HUES48 (cell line): ENCODE measurements around the gene GRAPL.
"Not testable (repeated sequence)": the region's sequence is repeated elsewhere in the genome, so short reads cannot be mapped to it uniquely, and the experiment has no call there.

Source experiments
- H3K27ac ChIP-seq: one replicate; pipeline ENCODE4 v1.7.0; 2013; ENCODE audit warnings: low read depth, low read length, inconsistent platforms
- H3K27me3 ChIP-seq: 2 replicates; pipeline ENCODE4 v1.6.1; 2013; ENCODE audit warnings: mild to moderate bottlenecking, low read length; ENCODE audit not compliant: control insufficient read depth, insufficient read depth
- H3K36me3 ChIP-seq: 2 replicates; pipeline ENCODE4 v1.6.1; 2013; ENCODE audit warnings: low read length; ENCODE audit not compliant: control insufficient read depth, insufficient read depth
- H3K4me1 ChIP-seq: 2 replicates; pipeline ENCODE4 v1.6.1; 2013; ENCODE audit warnings: mild to moderate bottlenecking, low read length; ENCODE audit not compliant: control insufficient read depth, insufficient read depth
- H3K4me3 ChIP-seq: 2 replicates; pipeline ENCODE4 v1.5.1; 2013; ENCODE audit warnings: mild to moderate bottlenecking, low read depth, low read length
- H3K9ac ChIP-seq: 2 replicates; pipeline ENCODE4 v1.6.1; 2013; ENCODE audit warnings: mild to moderate bottlenecking, low read depth, low read length, moderate library complexity
- H3K9me3 ChIP-seq: 2 replicates; pipeline ENCODE4 v1.6.1; 2013; ENCODE audit warnings: low read length; ENCODE audit not compliant: control insufficient read depth, insufficient read depth

GRAPL gene

DNA sequence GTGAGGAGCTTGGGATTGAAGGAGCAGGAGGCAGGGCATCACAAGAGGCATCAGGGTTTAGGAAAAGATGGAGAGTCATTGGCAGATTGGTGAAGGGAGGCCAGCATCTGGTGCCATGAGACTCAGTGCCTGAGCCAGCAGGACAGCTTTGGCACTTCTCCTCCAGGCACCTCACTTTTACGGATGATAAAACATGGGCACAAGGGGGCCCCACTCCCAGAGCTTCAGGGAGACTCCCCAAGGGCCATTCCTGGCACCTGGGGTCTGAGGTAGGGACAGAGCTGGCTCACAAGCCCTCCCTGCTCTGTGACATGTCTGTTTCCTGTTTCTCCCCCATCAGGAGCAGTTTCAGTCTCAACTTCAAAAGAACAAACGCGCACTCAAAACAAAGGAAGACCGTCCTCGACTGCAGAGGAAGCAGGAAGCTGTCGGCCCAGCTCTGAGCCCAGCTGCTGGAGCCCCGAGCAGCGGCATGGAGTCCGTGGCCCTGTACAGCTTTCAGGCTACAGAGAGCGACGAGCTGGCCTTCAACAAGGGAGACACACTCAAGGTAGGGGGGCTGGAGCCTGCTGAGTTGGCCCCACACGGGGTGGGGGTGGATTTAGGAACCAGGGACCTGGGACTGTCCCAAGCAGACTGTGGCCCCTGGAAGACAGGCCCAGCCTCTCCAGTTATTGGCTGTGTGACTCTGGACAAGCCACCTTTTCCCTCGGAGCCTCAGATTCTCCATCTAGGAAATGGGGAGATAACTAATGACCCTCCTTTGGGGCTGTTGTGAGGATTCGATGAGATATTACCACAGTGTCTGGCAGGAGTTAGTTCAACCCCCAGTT is at the start of gene GRAPL:
GRAPL (plus strand) TSS at position 442 of the 833 bp plus-strand sequence; CDS start at position 473, 31 bp downstream.
- H3K4me3 ChIP-seq, H3K4me1 ChIP-seq, H3K36me3 ChIP-seq, H3K9ac ChIP-seq, H3K27ac ChIP-seq, H3K27me3 ChIP-seq, H3K9me3 ChIP-seq: not testable (repeated sequence)

DNA sequence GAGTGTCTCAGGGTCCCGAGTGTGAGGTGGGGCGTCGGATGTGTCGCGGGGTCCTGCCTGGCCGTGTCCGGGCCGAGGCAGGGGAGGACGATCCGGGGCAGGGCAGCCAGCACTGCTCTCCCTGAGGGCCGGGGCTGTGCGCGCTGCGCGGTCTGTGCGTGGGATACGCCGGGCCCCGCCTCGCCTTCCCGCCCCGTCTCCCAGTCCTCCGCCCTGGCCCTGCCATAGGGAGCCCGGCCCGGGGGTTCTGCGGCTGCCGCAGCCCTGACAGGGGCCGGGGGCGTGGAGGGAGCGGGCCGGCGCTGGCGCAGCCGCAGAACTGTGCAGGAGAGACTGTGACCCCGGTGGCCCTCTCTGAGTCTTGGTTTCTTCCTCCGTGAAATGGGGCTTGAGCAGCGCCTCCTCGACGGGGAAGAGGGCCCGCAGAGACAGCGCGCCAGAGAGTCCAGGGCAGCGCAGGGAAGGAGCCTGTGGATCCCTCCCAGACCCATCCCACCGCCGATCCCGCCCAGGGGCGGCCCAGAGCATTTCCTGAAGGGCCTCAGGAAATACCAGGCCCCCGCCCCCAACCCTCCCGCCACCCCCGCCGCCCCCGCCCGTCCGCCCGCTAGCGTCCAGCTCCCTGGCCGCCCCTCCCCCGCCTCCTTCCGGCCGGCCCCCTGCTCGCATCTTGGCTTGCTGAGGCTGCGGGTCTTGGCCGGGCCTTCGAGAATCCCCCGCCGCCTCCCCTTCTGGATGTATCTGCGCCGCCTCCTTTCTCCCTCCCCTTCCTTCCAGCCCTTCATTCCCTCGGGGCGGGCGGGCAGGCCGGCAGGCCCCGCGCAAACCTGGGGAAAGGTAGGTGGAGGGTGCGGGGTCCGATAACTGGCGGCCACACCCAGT is 38.3 kb upstream of the GRAPL start:
- H3K4me3 ChIP-seq, H3K4me1 ChIP-seq, H3K9ac ChIP-seq, H3K27ac ChIP-seq, H3K36me3 ChIP-seq, H3K9me3 ChIP-seq, H3K27me3 ChIP-seq: not testable (repeated sequence)

DNA sequence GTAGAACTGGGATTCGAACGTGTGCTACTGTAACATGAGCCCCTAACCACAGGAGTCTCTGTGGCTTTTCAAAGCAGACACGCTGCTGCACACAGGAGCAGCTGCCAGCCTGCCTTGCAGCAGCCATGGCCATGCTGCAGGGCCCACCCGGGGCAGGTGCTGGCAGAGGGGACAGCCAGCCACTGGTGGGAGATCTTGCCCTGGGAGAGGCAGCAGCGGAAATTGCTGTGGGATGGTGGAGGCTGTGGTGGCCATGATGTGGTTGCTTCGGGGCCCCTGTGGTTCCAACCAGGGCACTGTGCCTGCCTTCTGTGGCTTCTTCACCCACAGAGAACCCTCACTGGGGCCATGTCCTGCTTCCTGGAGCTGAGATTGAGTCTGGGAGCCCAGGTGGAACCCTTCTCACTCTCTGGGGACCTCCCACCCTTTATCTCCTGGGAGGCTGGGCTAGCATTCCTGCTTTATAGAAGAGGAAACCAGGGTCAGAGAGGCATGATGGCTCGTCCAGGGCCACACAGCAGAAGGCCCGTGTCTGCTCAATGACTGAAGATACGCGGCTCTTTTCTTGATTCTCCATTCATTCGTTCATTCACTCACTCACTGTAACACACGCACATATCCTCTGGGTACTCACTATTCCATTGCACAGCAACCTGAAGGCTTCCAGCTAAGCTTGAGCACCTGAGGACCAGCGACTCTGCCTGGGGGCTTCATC is 37.2 kb upstream of the GRAPL start:
- not testable (repeated sequence) for H3K4me1 ChIP-seq, H3K27ac ChIP-seq, H3K9ac ChIP-seq, H3K9me3 ChIP-seq, H3K27me3 ChIP-seq, H3K4me3 ChIP-seq, H3K36me3 ChIP-seq

DNA sequence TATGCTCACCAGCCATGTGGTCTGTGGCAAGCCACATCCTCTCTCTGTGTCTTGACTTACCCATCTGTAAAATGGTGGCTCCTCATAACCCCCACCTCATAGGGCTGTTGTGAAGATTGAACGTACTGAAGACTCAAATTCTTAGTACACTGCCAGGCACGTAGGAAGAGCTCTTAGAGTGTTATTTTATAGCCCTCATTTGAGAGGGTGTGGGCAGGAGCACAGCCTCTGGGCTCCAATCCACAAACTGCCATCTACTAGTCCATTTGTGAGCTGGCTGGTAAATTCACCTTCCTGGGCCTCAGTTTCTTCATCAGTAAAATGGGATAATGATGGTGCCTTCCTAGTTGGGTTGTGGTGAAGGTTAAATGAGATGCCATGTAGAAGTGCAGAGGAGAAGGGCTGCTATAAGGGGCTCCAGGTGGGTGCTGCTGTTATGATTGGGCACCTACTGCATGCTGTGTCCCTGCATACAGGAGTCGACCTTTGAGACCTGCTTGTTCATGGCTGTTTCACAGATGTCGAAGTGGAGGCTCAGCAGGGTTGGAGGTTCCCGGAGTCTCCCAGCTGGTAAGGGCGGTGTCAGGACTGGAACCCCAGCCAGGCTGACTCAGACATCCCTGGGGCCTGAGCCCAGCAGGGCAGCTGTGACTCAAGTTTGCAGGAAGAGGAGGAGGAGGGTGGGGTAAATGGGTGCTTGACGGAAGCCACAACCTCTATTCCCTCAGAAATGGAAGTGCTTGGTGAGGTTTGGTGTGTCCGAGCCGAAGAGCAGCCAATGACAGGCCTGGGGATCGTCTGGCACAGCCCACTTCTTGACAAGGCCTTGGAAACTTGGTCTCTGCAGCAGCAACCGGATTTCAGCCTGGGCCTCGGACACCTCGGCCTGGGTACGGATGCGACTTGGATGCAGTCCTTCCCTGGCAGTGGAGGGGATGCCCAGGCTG is 34.4 kb upstream of the GRAPL start:
- H3K27ac ChIP-seq, H3K9me3 ChIP-seq, H3K36me3 ChIP-seq, H3K4me3 ChIP-seq, H3K27me3 ChIP-seq, H3K9ac ChIP-seq, H3K4me1 ChIP-seq: not testable (repeated sequence)

DNA sequence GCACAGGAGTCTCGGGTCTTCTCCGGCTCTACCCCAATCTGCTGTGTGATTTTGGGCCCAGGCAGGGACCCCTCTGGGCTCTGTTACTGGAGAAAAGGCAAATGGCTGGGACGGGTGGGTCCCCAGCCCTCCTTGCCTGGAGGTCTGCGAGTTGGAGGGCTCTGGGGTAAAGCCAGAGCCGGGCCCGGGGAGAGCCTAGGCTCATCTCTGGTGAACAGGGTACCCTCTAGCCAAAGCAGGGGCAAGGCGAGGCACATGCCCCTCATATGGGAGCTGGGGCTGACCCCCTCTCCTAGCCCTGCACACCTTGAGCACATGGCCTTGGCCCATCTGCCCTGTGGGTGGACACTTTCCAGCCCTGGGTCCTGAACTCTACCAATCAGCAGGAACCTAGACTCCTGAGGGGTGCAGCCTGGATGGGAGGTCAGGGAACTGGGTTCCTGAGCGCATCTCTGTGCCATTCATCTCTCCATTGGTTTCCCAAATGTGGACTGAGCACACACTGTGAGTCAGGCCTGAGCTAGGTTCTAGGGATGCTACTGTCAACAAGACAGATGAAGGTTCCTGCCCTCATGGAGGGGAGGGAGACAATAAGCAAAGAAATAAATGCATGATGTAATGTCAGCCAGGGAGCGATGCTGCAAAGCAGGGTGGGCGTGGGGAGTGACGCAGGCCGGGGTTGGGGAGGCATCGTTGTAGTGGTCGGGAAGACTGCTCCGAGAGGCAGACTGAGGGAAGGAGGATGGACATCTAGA is 33.5 kb upstream of the GRAPL start:
- H3K4me1 ChIP-seq, H3K27ac ChIP-seq, H3K9ac ChIP-seq, H3K36me3 ChIP-seq, H3K4me3 ChIP-seq, H3K27me3 ChIP-seq, H3K9me3 ChIP-seq: not testable (repeated sequence)

DNA sequence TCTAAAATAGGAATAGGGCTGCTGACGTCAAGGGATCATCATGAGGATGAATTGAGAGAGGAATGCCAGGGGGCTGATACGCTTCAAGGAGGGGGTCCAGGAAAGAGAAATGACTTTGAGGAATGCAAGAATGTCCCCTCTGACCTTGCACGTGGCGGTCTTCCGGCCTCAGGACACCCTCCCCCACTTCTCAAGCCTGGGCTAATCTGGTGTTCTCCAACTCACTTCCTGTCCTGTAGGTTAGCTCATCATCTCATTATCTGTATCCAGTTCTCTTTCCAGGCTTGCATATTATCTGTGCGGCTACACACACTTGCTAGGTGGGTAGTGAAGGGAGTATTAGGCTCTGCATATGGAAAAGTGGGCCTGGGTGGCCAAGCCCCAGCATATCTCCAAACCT is 18.9 kb upstream of the GRAPL start:
- H3K36me3 ChIP-seq, H3K9me3 ChIP-seq, H3K27me3 ChIP-seq, H3K4me1 ChIP-seq, H3K4me3 ChIP-seq, H3K9ac ChIP-seq, H3K27ac ChIP-seq: not testable (repeated sequence)

DNA sequence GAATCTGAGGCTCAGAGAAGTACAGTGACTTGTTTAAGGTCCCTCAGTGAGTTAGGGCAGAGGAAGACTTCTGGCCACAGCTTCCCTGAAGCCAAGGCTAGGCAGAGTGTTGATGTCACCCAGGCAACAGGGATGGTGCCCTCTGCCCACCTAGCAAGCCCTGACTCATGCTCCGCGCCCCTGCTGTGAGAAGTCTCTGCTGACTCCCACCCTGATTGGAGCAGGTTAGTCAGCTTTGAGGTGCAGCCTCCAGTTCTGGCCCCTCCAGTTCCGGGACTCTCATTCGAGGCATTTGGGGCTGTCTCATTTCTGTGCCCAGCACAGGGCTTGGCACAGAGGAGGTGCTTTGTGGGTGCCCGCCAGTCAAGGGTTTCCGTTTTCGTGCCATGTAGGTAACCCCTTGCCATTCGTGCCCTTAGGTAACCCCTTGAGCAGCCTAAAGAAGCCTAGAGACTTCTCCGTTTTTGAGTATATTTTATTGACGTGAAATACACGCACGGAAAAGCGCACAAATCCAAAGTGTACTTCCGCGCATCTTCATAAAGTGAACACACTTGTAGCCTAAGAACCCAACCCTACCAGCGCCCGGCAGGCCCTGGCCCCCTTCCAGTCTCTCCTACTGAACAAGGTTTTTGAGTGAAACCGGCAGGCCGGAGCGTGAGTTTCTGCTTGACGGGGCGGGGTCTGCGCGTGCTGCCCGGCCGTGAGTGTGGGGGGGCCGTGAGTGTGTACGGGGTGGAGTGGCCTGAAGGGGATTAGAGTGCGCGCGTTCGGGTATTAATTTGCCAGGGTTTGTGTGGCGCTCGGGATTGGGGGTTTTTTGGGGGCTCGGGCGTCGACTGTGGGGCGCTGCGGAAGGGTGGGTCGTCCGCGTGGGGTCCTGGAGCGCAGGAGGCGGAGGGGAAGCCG is 16.9 kb upstream of the GRAPL start:
- H3K4me3 ChIP-seq, H3K9ac ChIP-seq, H3K36me3 ChIP-seq, H3K4me1 ChIP-seq, H3K9me3 ChIP-seq, H3K27me3 ChIP-seq, H3K27ac ChIP-seq: not testable (repeated sequence)

DNA sequence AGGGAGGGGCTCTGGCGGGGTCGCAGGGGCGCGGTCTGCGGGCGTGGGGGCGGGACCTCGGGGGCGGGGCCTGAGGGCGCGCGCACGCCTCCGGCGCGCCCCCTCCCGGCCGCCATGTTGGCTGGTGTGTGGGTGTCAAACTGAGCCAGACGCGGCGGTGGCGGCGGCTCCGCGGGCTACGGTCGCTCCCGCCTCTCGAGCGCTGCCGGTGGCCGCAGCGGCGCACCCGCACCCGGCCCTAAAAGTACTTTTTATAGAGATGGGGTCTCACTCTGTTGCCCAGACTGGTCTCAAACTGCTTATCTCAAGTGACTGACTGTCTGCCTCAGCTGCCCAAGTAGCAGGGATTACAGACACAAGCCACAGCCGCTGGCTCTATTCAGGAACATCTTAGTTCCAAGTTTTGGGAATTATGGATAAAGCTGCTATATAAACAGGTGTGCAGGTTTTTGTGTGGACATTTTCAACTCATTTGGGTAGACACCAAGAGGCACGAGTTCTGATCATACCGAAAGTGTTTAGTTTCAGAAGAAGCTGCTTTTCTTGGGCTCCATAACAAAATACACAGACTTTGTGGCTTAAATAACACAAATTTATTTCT is 16.2 kb upstream of the GRAPL start:
- H3K4me1 ChIP-seq, H3K9me3 ChIP-seq, H3K27me3 ChIP-seq, H3K9ac ChIP-seq, H3K36me3 ChIP-seq: not testable (repeated sequence)
- H3K4me3 ChIP-seq = peak overlapping the region; percentile 50
- H3K27ac ChIP-seq = peak overlapping the region; percentile 77

DNA sequence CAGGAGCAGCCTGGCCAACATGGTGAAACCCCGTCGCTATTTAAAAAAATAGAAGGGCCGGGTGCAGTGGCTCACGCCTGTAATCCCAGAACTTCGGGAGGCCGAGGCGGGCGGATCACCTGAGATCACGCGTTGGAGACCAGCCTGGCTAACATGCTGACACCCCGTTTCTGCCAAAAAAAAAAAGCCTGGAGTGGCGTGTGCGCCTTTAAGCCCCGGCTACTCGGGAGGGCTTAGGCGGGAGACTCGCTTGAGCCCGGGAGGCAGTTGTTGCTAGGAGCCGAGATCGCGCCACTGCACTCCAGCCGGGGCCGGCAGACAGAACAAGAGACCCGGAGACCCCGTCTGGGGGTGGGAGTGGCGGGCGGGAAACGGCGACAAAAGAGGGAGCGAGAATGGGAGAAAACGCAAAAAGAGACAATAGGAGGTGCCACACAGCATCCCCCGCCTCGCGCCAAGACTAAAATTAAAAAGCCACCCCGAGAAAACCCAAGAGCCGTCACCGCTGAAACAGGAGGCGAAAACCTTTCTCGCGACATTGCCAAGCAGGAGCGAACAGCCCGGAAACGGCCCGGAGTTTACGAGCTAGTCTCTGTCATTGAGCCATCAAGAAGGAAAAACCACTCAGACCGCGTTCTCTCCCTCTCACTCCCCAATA is 15.5 kb upstream of the GRAPL start:
- peak overlapping the region; percentile 68 for H3K27ac ChIP-seq
- H3K9ac ChIP-seq, H3K4me3 ChIP-seq: not testable (repeated sequence)

More for the DNA sequence above, 15.5 kb upstream of the GRAPL start:
- not testable (repeated sequence) for H3K4me1 ChIP-seq, H3K36me3 ChIP-seq, H3K27me3 ChIP-seq, H3K9me3 ChIP-seq
